Gastrocnemius medialis (tissue), 4 donors: ENCODE measurements around the gene CBS. TPM values are rescaled to one million over a fixed set of nuclear protein-coding genes. Genes with fewer than 3 reads are reported as not detected.
"Not testable (repeated sequence)": the region's sequence is repeated elsewhere in the genome, so short reads cannot be mapped to it uniquely, and the experiment has no call there.

Experiments used
- ATAC-seq, 2 donors: fragments of 150-250 bp; one replicate each; pipeline ENCODE4 v1.9.1; 2016
- DNase-seq, 2 donors: peaks; one replicate each; pipeline ENCODE4 v3.0.0-alpha.2; 2019
- H3K27ac ChIP-seq, 4 donors: fragments of 200-600 bp; sonication (generic); 1 replicate in 1 of 4; 2 replicates in 3 of 4; pipeline ENCODE4 v1.5.1; 2016 to 2018; ENCODE audit warnings: mild to moderate bottlenecking in 2 of 4, moderate library complexity in 1 of 4
- H3K27me3 ChIP-seq, 3 donors: fragments of 200-600 bp; sonication (generic) in 2 of 3; 1 replicate in 1 of 3; 2 replicates in 2 of 3; pipeline versions ENCODE4 v1.5.1 to v1.6.0; 2016 to 2019; ENCODE audit warnings: mild to moderate bottlenecking in 1 of 3, moderate library complexity in 1 of 3
- H3K36me3 ChIP-seq, 2 donors: fragments of 200-600 bp; sonication (generic) in 1 of 2; one replicate each; pipeline ENCODE4 v1.5.1; 2017 to 2018
- H3K4me1 ChIP-seq, 2 donors: fragments of 200-600 bp; sonication (generic) in 1 of 2; one replicate each; pipeline ENCODE4 v1.5.1; 2016 to 2017; ENCODE audit warnings: mild to moderate bottlenecking in 2 of 2
- H3K4me3 ChIP-seq, 4 donors: fragments of 200-600 bp; sonication (generic) in 3 of 4; 1 replicate in 1 of 4; 2 replicates in 3 of 4; pipeline ENCODE4 v1.5.1; 2016 to 2019; ENCODE audit warnings: mild to moderate bottlenecking in 2 of 4
- H3K9me3 ChIP-seq, 3 donors: fragments of 200-600 bp; sonication (generic) in 2 of 3; 1 replicate in 1 of 3; 2 replicates in 2 of 3; pipeline ENCODE4 v1.5.1; 2016 to 2019
- POLR2A ChIP-seq, 2 donors: fragments of 450-650 bp; IDR thresholded peaks; one replicate each; pipeline ENCODE4 v1.6.1; 2017; ENCODE audit warnings: antibody characterized with exemption in 2 of 2, mild to moderate bottlenecking in 2 of 2, moderate library complexity in 2 of 2
- in situ Hi-C, 4 donors: fragments of 200-750 bp; cut with MboI; loops; one replicate each; pipeline versions ENCODE4 v1.15.0 to v1.8.0; 2017; ENCODE audit warnings: low sequenced_read_pairs in 4 of 4
- intact Hi-C: fragments of 100-400 bp; cut with DNase I; formaldehyde crosslinking; loops from one replicate; pipeline ENCODE4 v1.15.1; 2023; ENCODE audit warnings: low total_unique reads
- total RNA-seq, 4 donors: library from RNA; depleted of rRNA; stranded (reverse); fragments of >200 nt; gene quantifications; one replicate each; pipeline versions ENCODE4 v1.1.0 to v1.2.3, GENCODE V29; 2016
- TF ChIP-seq, protein P1 (sequence below), 5 experiments: fragments of 450-650 bp in 3 of 5; fragments of 200-600 bp in 2 of 5; sonication (generic) in 2 of 5; IDR thresholded peaks in 4 of 5; conservative IDR thresholded peaks in 1 of 5; 1 replicate in 4 of 5; 2 replicates in 1 of 5; pipeline ENCODE4 v1.5.1; 2016 to 2019; ENCODE audit warnings: antibody characterized with exemption in 5 of 5, mild to moderate bottlenecking in 3 of 5, moderate library complexity in 3 of 5

The CBS gene
- total RNA-seq, 4 donors from 2014 or later, result 1.0 to 3.4 (median 1.4) TPM

DNA sequence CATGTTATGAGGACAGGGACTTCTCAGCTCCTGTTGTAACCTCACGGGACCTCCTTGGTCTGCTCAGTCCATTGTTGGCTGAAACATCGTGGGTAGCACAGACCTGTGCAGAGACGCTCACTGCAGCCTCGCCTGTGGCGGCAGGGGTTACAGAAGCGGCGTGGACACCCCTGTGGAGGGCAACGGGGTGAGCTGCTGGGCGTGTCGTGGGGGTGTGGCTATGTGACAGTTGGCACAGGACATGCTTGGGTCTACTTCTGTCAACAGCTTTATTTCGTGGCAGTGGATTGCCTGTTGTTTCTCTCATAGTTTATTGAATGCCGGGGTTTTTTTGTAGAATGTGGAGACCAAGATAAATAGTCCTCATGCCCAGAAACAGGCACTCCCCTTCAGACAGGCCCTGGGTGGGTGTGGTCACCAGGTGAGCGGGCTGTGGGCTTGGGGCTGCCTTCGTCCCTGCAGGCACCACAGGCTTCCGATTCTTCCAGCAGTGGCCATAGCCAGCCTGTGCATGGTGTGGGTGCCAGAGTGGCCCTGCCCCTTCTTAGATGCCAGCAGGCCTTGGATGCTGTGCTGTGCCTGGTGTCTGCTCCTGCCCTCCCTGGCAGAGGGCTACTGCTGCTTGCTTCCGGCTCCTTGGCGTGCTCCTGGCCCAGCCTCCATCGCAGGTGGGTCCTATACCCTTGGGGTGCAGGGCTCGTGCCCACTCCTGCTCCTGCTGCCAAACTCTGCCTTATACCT is 37.5 kb downstream of the CBS start:
- in situ Hi-C loops, ATAC-seq, DNase-seq, H3K4me1 ChIP-seq, H3K36me3 ChIP-seq, H3K27ac ChIP-seq, intact Hi-C loops, H3K4me3 ChIP-seq, H3K27me3 ChIP-seq, H3K9me3 ChIP-seq: not testable (repeated sequence)

DNA sequence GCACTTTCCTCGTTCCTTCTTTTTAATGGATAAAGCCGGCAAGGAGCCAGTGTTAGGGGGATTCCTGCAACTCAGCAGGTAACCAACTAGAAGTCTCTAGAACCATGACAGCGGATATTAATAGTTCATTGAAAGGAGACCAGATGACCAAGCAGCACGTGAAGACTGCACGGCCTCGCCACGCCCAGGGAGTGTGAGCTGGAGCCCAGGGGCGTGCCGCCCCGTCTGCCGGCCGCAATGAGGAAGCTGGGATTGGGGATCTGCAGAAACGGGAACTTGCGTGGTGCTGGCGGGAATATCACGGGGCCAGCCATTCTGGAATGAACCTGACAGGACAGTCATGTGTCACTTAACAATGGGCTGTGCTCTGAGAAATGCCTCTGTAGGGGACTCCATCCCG is 38.7 kb downstream of the CBS start:
- H3K4me1 ChIP-seq, intact Hi-C loops, H3K4me3 ChIP-seq, H3K9me3 ChIP-seq, ATAC-seq, H3K27me3 ChIP-seq, DNase-seq, in situ Hi-C loops, H3K27ac ChIP-seq, H3K36me3 ChIP-seq: not testable (repeated sequence)

DNA sequence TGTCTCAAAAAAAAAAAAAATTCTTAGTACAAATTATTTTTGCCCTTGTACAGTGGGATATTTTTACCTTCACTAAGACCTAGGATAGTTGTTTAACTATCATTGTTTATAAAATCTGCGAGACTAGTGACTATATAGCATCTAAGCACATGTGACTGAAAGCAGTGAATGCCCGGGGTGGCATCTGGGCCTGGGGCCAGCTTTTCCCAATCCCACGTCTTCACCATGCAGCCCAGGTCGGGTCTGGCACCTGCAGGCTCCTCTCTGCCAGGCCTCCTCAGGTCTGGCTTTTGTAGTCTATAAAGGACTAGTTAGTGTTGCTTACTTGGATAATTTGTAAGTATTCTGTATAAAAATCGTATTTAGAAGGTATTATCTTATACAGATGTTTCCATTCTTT is 40.8 kb downstream of the CBS start:
- TF ChIP-seq, protein P1, sequence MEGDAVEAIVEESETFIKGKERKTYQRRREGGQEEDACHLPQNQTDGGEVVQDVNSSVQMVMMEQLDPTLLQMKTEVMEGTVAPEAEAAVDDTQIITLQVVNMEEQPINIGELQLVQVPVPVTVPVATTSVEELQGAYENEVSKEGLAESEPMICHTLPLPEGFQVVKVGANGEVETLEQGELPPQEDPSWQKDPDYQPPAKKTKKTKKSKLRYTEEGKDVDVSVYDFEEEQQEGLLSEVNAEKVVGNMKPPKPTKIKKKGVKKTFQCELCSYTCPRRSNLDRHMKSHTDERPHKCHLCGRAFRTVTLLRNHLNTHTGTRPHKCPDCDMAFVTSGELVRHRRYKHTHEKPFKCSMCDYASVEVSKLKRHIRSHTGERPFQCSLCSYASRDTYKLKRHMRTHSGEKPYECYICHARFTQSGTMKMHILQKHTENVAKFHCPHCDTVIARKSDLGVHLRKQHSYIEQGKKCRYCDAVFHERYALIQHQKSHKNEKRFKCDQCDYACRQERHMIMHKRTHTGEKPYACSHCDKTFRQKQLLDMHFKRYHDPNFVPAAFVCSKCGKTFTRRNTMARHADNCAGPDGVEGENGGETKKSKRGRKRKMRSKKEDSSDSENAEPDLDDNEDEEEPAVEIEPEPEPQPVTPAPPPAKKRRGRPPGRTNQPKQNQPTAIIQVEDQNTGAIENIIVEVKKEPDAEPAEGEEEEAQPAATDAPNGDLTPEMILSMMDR (IDR thresholded peaks at IDR 0.05 in 4 of 5, conservative IDR thresholded peaks at IDR 0.05 in 1 of 5), result no peak
- TF ChIP-seq POLR2A (IDR thresholded peaks at IDR 0.05), result no peak
- no peak overlapping the region for H3K4me3 ChIP-seq
- no peaks in the 10 kb centered on the region for H3K4me1 ChIP-seq
- ATAC-seq (no peak), DNase-seq (no peak)
- H3K27me3 ChIP-seq, result no peaks in the 10 kb centered on the region
- peaks cover 0 to 21% of the 10 kb centered on the region in 2 donors for H3K36me3 ChIP-seq
- H3K27ac ChIP-seq, result no peak overlapping the region
- intact Hi-C loops (no loop called here), in situ Hi-C loops (no loop called here)
- H3K9me3 ChIP-seq, result no peaks in the 10 kb centered on the region

DNA sequence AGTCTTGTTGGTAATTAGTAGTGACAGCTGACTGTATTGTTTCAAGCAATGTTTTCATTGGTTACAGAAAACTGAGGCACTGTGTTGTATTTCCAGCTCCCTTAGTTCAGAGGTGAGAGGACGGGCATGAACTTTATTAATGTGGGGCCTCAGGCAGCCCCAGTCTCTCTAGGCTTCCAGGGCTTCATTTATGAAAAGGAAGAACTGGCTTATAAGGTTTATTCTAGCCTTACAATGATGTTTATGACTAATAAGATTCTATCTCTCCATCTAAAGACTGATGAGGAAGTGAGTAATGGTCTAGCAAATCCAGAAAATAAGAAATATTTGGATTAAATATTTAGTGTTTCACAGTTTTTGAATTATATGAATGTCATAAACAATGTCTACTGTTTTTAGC is 41.5 kb downstream of the CBS start:
- no peak overlapping the region for H3K27ac ChIP-seq
- H3K4me1 ChIP-seq, result no peaks in the 10 kb centered on the region
- no peaks in the 10 kb centered on the region for H3K9me3 ChIP-seq
- no peaks in the 10 kb centered on the region for H3K27me3 ChIP-seq
- peaks cover 0 to 25% of the 10 kb centered on the region in 2 donors for H3K36me3 ChIP-seq
- ATAC-seq, result no peak
- no peak overlapping the region for H3K4me3 ChIP-seq
- no peak for DNase-seq
- TF ChIP-seq, protein P1 (IDR thresholded peaks at IDR 0.05 in 4 of 5, conservative IDR thresholded peaks at IDR 0.05 in 1 of 5), result no peak
- TF ChIP-seq POLR2A (IDR thresholded peaks at IDR 0.05), result no peak
- intact Hi-C loops, result no loop called here
- in situ Hi-C loops, result no loop called here

DNA sequence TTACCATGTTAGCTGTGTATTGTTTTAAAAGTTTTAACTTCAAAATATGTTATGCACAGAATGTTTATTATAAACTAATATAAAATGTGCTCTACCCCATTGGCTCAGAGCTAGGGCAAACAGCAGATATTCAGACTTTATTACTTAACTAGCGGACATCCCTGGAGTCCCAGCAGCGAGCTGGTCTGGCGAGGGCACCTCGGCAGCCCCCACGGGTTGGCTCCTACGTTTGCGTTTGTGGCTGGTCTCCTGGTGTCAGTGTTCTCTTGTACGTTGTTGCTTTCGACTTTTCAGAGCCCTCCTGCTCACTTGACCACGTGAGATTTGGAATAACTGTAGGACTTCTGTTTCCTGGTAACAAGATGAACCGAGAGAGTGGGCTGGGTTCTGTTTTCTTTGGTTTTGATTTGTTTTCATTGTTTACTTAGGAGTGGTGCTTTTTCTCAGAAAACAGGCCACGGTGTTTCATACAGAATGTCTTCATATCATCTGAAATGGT is 44.5 kb downstream of the CBS start:
- H3K9me3 ChIP-seq, result no peaks in the 10 kb centered on the region
- no peak overlapping the region for H3K27ac ChIP-seq
- H3K36me3 ChIP-seq, result peaks cover 0 to 34% of the 10 kb centered on the region in 2 donors
- ATAC-seq, result no peak
- in situ Hi-C loops (no loop called here), intact Hi-C loops (no loop called here)
- no peaks in the 10 kb centered on the region for H3K4me1 ChIP-seq
- H3K4me3 ChIP-seq, result no peak overlapping the region
- no peak for DNase-seq
- no peaks in the 10 kb centered on the region for H3K27me3 ChIP-seq
- no peak for TF ChIP-seq POLR2A (IDR thresholded peaks at IDR 0.05)
- TF ChIP-seq, protein P1 (IDR thresholded peaks at IDR 0.05 in 4 of 5, conservative IDR thresholded peaks at IDR 0.05 in 1 of 5), result no peak
